ENCODE measurements around the gene MYOF.

The MYOF gene

GRCh38 chr10:93281367-93281720, 200.8 kb downstream of the MYOF start:
- no peak for DNase-seq

- no peak for DNase-seq
Observed at GRCh38 chr10:93280699-93281366, 201.3 kb downstream of the MYOF start.

- no peak for DNase-seq
Observed at GRCh38 chr10:93280121-93280698, 201.9 kb downstream of the MYOF start.

GRCh38 chr10:93277360-93277759, 204.8 kb downstream of the MYOF start:
- DNase-seq = no peak

GRCh38 chr10:93274419-93274818, 207.7 kb downstream of the MYOF start:
- no peak for DNase-seq

GRCh38 chr10:93272884-93273675, 209.1 kb downstream of the MYOF start:
- DNase-seq = no peak

- DNase-seq = no peak
Observed at GRCh38 chr10:93271347-93271746, 210.8 kb downstream of the MYOF start.

- DNase-seq = no peak
Observed at GRCh38 chr10:93269281-93269680, 212.9 kb downstream of the MYOF start.

GRCh38 chr10:93268021-93268420, 214.1 kb downstream of the MYOF start:
- DNase-seq = no peak

GRCh38 chr10:93267521-93267920, 214.6 kb downstream of the MYOF start:
- DNase-seq = no peak

GRCh38 chr10:93266858-93267257, 215.3 kb downstream of the MYOF start:
- no peak for DNase-seq

GRCh38 chr10:93261961-93262610, 220.0 kb downstream of the MYOF start:
- DNase-seq = no peak

- no peak for DNase-seq
Observed at GRCh38 chr10:93261089-93261488, 221.0 kb downstream of the MYOF start.

GRCh38 chr10:93259126-93259525, 223.0 kb downstream of the MYOF start:
- DNase-seq = no peak

Measured in NCI-H345 (cell line).